ENCODE data around the gene CCDC88C.

The CCDC88C gene

GRCh38 chr14:91366749-91367148 lies 50.9 kb downstream of the CCDC88C start:
- TF ChIP-seq, protein P1, sequence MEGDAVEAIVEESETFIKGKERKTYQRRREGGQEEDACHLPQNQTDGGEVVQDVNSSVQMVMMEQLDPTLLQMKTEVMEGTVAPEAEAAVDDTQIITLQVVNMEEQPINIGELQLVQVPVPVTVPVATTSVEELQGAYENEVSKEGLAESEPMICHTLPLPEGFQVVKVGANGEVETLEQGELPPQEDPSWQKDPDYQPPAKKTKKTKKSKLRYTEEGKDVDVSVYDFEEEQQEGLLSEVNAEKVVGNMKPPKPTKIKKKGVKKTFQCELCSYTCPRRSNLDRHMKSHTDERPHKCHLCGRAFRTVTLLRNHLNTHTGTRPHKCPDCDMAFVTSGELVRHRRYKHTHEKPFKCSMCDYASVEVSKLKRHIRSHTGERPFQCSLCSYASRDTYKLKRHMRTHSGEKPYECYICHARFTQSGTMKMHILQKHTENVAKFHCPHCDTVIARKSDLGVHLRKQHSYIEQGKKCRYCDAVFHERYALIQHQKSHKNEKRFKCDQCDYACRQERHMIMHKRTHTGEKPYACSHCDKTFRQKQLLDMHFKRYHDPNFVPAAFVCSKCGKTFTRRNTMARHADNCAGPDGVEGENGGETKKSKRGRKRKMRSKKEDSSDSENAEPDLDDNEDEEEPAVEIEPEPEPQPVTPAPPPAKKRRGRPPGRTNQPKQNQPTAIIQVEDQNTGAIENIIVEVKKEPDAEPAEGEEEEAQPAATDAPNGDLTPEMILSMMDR (IDR thresholded peaks at IDR 0.05; ENCODE audit: borderline replicate concordance, control extremely low read depth, extremely low read depth, insufficient read depth, missing control alignments) = no peak
- in situ Hi-C loops (cut with MboI; ENCODE audit: low sequenced_read_pairs, unreplicated experiment) = no loop called here
- no peak for DNase-seq (ENCODE audit: low spot score)

- in situ Hi-C loops (cut with MboI; ENCODE audit: low sequenced_read_pairs, unreplicated experiment) = no loop called here
- TF ChIP-seq, protein P1 (IDR thresholded peaks at IDR 0.05; ENCODE audit: borderline replicate concordance, control extremely low read depth, extremely low read depth, insufficient read depth, missing control alignments) = no peak
Measured at GRCh38 chr14:91365552-91365951, 52.1 kb downstream of the CCDC88C start.

DNA sequence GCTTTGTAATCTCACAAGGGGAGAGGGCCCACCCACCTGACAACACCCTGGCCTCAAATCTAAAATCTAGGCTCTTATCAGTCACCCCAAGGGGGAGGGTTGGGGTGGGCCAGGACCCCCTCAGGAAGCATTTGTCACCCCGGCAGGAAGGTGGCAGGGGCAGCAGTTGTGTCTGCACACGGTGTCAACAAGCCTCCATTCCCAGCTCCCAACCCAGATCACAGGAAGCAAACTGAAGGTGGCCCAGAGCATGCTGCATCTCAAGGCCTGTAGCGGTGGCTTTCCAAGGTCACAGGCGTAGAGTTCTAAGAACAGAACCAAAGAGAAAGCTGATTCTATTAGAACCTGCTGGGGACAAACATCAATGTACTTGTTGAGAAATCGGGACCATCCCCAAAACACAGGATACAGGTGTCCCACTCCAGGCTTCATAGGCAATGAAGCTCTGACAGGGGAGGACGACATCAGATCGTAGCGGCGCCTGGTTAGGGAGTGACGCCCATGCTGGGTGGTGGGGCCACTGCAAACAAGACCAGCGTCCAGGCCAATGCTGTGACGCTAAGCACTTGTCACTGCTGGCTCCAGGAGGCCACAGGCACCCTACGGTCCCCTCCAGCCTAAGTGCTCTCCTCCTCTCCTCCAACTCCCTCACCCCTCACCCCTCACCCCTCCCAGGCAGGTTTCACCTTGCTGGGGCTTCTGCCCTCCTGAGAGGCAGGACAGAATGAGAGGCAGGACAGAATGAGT lies 52.9 kb downstream of the CCDC88C start:
- TF ChIP-seq, protein P1 (IDR thresholded peaks at IDR 0.05; ENCODE audit: borderline replicate concordance, control extremely low read depth, extremely low read depth, insufficient read depth, missing control alignments) = no peak
- DNase-seq (ENCODE audit: low spot score) = no peak
- in situ Hi-C loops (cut with MboI; ENCODE audit: low sequenced_read_pairs, unreplicated experiment) = no loop called here

More at GRCh38 chr14:91365552-91365951, 52.1 kb downstream of the CCDC88C start:
- DNase-seq (ENCODE audit: low spot score) = no peak

- DNase-seq (ENCODE audit: low spot score) = peak; percentile 82
- in situ Hi-C loops (cut with MboI; ENCODE audit: low sequenced_read_pairs, unreplicated experiment) = no loop called here
- TF ChIP-seq, protein P1 (IDR thresholded peaks at IDR 0.05; ENCODE audit: borderline replicate concordance, control extremely low read depth, extremely low read depth, insufficient read depth, missing control alignments) = no peak
Measured at GRCh38 chr14:91363776-91364523, 53.7 kb downstream of the CCDC88C start.

GRCh38 chr14:91361233-91361811 lies 56.3 kb downstream of the CCDC88C start:
- TF ChIP-seq, protein P1 (IDR thresholded peaks at IDR 0.05; ENCODE audit: borderline replicate concordance, control extremely low read depth, extremely low read depth, insufficient read depth, missing control alignments) = no peak
- no peak for DNase-seq (ENCODE audit: low spot score)
- in situ Hi-C loops (cut with MboI; ENCODE audit: low sequenced_read_pairs, unreplicated experiment) = no loop called here

DNA sequence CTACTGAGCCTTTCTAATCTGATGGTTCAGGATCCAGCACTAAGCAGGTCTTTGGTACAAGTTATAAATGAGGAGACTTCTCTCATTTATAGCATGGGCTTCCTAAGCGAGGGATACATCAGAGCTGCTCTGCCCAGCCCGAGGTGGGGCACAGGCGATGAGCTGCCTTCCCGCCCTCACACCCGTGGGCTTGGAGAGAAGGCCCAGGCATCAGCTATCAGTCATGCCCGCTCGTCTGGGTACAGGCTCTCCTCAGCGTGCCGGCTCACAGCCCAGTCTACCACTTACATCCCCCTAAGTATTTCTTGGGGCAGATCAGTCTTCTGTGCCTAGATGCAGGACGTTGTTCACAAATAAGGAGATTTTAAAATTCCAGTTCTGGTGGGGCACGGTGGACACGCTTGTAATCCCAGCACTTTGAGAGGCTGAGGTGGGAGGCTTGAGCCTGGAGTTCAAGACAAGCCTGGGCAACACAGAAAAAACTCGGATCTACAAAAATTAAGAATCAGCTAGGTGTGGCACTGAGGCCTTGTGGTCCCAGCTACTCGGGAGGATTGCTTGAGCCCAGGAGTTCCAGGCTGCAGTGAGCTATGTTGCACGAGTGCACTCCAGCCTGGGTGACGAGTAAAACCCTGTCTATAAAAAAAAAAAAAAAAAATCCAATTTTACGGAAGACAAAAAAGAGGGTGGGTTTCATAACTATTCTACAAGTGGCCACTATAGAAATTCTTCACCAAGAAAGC lies 57.0 kb downstream of the CCDC88C start:
- DNase-seq (ENCODE audit: low spot score) = no peak
- TF ChIP-seq, protein P1 (IDR thresholded peaks at IDR 0.05; ENCODE audit: borderline replicate concordance, control extremely low read depth, extremely low read depth, insufficient read depth, missing control alignments) = no peak
- in situ Hi-C loops (cut with MboI; ENCODE audit: low sequenced_read_pairs, unreplicated experiment) = no loop called here

Data from GM13976 (cell line).